ENCODE results near the gene SPAG4.

Gene SPAG4

DNA sequence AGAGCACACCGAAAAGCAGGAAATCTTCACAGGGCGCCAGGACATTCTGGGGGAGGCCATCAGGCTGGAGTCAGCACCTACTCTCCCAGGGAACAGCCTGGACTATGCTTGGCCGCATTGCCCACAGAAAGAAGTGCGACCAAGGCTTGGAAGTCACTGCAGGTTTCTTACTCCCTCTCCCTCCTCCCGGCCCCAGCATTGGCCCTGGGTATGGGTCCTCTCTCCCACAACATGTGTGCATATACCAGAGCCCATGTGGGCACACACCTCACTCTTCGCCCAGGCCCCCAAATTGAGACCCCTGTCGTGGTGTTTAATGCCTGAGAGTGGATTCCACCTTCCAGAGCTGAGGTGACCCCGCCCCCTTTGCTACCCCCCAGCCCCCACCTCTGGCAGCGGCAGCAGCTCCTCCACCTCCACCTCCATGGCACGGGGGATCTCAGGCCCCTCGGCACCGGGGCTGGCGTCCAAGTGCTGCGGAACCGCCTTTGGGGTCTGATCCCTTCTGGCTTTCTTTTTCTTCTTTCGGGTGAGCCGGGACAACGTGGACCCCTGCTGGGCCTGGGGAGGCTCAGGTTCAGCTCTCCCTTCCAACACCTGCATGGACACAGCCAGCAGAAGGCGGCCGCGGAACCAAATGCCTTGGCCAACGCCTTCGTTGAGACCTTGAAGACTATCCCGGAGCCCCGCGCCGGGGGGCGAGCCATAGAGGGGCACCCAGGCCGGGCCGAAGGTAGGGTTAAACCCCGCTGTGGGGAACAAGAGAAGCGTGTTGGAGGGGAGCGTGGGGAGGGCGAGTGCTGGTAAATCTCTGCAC, 15.2 kb upstream of the SPAG4 start:
- no peak for DNase-seq

DNA sequence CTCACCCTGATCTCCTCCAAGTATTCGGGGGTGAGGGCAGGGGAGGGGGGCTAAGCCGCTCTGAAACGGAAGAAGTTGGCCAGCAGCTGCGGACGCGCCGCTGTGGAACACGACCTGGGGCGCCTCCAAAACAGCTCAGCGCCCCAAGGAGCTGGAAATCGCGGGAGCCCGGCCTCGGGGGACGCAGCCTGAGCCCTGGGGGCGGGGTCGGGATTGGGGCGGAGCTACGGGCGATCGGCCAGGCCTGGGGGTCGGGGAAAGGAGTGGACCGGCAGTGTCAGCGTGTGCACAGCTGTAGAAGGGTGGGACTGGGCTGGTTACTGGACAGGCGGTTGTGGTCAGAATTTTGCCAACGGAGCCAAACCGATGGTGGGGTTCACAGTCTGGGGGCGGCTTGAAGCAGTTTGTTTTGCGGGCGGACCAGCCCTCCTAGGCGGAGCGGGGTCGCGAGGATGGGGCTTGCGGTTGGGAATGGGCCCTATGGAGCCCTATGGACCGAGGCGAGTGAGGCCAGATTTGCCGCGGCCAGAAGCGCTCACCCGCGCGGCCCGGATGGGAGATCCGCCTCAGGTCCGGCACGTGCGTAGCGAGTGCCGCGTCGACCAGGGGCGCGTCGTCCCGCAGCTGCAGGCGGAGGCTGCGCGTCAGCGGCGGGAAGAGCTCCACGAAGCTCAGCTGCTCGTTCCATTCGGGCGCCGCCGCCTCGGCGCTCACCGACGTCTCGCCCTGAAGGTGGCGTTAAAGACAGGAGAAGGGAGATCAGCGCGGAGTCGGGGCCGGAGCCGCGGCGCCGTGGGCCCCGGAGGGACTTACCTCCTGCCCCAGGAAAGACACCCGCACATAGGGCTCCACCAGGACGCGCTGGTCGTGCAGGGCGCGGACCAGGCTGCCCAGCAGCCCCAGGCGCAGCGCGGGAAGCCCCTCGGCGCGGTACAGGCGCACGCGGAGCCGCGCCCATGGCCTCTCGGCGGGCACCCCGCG, 14.3 kb upstream of the SPAG4 start:
- DNase-seq: peak; percentile 71

- DNase-seq: no peak
These were observed 13.6 kb upstream of the SPAG4 start for GRCh38 chr20:35601990-35602389.

DNA sequence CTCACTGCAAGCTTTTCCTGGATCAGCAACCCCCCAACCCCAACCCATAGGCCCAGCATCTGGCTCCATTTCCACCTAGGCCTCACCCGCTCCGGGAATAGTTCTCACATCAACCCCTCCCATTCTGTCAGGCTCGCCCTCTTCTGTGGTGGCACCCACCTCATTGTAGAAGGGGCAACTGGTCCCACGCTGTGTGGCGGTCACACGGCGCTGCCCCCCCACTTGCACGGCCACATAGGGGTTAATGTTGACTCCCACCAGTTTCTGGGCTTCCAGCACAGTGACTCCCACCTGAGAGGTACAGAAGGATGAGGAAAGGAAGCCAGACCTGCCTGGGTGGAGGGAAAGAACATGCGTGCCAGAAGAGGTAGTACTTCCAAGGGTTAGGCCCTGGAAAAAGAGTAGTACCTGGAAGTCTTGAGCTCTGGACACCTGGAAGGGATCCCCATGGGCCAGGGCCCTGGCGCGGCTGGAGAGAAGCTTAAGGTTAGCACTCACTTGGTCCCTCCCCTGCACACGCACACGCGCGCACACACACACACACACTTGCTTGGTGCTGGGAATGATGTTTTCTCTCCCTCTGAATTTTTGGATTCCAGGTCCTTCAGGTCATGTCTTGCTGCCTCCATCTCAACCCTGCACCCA, 12.7 kb upstream of the SPAG4 start:
- DNase-seq: no peak

DNA sequence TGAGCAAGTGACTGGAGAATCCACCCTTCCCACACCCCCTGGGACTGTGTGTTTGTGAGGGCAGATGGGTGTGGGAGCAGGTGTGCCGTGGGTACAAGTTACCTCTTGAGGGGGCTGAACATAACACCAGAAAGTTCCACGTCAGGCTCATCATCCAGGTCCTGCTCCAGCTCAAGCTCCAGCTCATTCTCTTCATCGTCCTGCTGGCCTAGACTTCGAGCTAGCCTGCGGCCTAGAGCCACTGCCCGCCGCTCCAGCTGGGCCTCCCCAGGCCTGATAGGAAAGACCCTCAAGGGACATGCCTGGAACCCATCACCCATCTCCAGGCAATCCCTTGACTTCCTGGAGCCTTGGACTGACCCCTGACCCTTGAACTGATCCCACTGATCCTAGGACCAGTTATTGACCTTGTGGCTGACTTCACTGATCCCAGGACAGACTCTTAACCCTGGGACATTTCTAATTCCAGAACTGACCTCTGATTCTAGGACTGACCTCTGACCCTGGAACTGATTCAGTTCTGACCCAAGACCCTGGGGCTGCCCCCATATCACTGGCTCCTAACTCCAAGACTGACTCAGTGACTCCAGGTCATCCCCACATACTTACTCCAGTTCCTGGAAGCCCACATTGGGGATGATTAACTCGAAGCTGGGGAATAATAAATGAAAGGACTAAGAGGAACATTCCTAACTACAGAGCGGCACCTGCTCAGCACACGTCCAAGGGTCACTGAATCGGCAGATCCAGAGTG, 11.8 kb upstream of the SPAG4 start:
- DNase-seq: no peak

GRCh38 chr20:35604449-35604747, 11.2 kb upstream of the SPAG4 start:
- no peak for DNase-seq

DNA sequence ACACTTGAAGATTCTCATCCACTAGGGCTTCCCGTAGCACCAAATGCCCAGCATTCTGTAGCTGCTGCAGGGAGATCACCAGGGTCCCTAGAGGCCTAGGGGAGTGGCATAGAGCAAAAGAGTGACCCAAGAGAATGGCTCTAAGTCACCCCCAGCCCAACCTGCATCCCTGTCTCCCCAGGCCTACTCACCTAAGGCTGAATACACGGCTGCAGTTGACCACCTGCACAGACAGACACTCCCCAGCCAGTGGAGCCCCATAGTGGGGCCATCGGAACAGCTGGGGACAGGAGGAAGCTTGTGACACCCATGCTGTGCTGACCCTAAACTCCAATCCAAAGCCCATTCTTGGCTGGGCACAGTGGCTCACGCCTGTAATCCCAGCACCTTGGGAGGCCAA, 9.5 kb upstream of the SPAG4 start:
- no peak for DNase-seq

GRCh38 chr20:35607003-35607735, 8.5 kb upstream of the SPAG4 start:
- DNase-seq: no peak

GRCh38 chr20:35610833-35611427, 4.7 kb upstream of the SPAG4 start:
- DNase-seq: no peak

GRCh38 chr20:35611482-35611881, 4.1 kb upstream of the SPAG4 start:
- DNase-seq: no peak

- DNase-seq: peak; percentile 30
These were observed 1.1 kb downstream of the SPAG4 start for GRCh38 chr20:35616465-35617396.

GRCh38 chr20:35617397-35618262, 2.0 kb downstream of the SPAG4 start:
- DNase-seq: no peak

- DNase-seq: no peak
These were observed 2.9 kb downstream of the SPAG4 start for GRCh38 chr20:35618263-35619131.

DNA sequence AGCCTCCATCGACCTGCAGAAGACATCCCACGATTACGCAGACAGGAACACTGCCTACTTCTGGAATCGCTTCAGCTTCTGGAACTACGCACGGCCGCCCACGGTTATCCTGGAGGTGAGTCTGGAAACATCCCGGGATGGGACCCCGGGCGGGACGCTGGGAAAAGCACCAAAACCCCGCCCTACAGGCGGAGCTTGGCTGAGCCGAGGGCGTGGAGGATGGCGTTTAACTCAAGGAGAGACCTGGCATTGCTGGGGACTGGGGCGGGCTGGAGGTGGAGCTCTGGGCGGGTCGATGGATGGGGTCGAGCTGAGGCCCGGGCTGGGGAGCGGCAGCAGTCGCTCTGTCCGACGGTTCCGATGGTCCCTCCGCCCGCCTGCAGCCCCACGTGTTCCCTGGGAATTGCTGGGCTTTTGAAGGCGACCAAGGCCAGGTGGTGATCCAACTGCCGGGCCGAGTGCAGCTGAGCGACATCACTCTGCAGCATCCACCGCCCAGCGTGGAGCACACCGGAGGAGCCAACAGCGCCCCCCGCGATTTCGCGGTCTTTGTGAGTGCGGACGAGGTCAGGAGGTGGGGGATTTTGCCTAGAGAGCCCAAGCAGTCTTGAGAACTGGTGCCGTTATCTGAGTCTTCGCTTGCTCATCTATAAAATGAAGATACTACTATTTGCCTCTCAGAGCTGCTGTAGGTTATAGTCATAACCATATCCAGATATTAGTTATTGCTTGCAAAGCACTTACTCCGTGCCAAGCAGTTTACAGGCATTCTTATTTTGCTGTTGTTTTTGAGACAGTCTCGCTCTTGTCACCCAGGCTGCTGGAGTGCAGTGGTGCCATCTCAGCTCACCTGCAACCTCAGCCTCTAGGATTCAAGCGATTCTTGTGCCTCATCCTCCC, 3.8 kb downstream of the SPAG4 start:
- DNase-seq: peak; percentile 64

DNA sequence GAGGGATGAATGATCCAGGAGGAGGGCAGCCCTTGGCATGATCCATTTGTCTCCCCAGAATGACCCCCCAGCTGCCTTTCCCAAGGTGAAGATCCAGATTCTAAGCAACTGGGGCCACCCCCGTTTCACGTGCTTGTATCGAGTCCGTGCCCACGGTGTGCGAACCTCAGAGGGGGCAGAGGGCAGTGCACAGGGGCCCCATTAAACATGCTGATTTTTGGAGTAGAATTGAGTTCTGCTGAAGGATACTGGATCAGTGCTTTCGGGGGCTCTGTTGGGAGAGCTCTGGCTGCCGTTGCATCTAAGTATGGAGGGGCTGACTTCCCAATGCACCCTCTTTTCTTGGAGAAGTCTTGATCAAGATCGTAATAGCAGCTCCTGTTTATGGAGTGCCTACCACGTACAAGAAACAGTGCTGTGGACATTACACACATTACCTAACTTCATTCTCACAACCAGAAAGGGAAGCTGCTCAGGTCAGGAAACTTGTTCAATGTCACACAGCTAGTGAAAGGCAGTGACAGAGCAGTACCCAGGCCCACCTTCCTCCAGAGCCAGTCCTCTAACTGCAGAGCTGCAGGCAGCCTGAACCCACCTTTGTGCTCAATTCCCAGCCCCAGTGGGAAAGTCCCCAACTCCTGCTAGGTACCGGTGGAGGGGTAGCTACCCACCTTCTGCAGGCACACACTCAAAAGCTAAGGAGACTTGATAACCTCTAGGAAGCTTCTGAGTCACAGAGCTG, 5.4 kb downstream of the SPAG4 start:
- no peak for DNase-seq

GRCh38 chr20:35621560-35621946, 5.9 kb downstream of the SPAG4 start:
- DNase-seq: no peak

All from activated CD4-positive, alpha-beta T cell treated with anti-CD3 and anti-CD28 coated beads for 1 hour (primary cell).